Measurements from ENCODE around the gene DPP9.
"Not testable (repeated sequence)": the region's sequence is repeated elsewhere in the genome, so short reads cannot be mapped to it uniquely, and the experiment has no call there.

The DPP9 gene

DNA sequence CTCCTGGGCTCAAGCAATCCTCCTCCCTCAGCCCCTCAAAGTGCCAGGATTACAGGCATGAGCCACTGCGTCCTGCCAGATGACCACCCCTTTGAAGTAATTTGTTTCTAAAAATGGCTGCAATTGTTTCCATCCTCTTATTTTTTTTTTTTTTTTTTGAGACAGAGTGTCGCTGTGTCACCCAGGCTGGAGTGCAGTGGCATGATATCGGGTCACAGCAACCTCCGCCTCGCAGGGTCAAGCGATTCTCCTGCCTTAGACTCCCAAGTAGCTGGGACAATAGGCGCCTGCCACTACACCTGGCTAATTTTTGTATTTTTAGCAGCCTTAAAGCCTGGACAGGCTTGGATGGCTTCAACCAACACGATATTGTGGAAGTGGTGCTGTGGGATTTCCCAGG lies 22.3 kb upstream of the DPP9 start:
- no peak overlapping the region for H3K27ac ChIP-seq
- H3K36me3 ChIP-seq (ENCODE audit: insufficient read depth, low read length): no peaks in the 10 kb centered on the region
- no peak for TF ChIP-seq POLR2AphosphoS5 (IDR thresholded peaks at IDR 0.05; ENCODE audit: borderline replicate concordance, low read depth, low read length)
- TF ChIP-seq EZH2 (IDR thresholded peaks at IDR 0.05): no peak
- TF ChIP-seq FOXP2 (optimal IDR thresholded peaks at IDR 0.05; ENCODE audit: control extremely low read depth, extremely low read length, insufficient read depth): no peak
- DNase-seq (ENCODE audit: low read depth, low spot score): no peak
- no peak overlapping the region for H3K9ac ChIP-seq (ENCODE audit: insufficient read length)
- H3K9me3 ChIP-seq (ENCODE audit: low read depth, low read length): no peaks in the 10 kb centered on the region
- no peak overlapping the region for H3K4me3 ChIP-seq

DNA sequence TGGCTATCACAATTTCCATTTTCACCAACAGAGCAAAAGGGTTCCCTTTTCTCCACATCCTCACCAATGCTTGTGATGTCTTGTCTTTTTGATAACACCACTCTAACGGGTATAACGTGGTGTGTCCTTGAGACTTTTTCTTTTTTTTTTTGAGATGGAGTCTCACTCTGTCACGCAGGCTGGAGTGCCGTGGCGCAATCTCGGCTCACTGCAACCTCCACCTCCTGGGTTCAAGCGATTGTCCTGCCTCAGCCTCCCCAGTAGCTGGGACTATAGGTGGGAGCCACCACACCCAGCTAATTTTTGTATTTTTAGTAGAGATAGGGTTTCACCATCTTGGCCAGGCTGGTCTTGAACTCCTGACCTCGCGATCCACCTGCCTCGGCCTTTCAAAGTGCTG lies 21.5 kb upstream of the DPP9 start:
- not testable (repeated sequence) for DNase-seq (ENCODE audit: low read depth, low spot score); H3K27ac ChIP-seq; H3K9me3 ChIP-seq (ENCODE audit: low read depth, low read length); H3K9ac ChIP-seq (ENCODE audit: insufficient read length); H3K36me3 ChIP-seq (ENCODE audit: insufficient read depth, low read length); H3K4me3 ChIP-seq

DNA sequence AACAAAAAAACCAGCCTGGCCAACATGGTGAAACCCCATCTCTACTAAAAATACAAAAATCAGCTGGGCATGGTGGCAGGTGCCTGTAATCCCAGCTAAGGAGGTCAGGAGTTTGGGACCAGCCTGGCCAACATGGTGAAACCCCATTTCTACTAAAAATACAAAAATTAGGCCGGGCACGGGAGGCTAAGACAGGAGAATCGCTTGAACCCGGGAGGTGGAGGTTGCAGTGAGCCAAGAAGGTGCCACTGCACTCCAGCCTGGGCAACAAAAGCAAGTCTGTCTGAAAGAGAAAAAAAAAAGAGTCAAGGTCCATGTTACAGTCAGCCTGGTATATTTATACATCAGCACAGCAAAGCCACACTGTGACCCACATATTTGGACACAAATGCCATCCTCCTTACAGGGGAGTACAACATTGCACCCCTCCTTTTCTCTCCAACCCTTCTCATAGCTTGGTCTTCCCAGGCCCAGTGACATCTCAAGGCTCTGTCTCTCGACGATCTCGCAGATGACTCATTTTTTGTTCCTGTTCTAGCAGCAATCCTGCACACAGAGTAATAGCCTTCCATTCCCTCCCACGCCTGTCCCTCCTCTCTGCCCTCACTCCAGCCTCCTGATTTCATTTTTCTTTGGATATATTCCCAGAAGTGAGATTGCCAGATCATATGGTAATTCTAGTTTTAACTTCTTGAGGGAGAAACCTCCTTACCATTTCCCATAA lies 21.0 kb upstream of the DPP9 start:
- no peak for DNase-seq (ENCODE audit: low read depth, low spot score)
- TF ChIP-seq EZH2 (IDR thresholded peaks at IDR 0.05) (no peak), FOXP2 (optimal IDR thresholded peaks at IDR 0.05; ENCODE audit: control extremely low read depth, extremely low read length, insufficient read depth) (no peak), POLR2AphosphoS5 (IDR thresholded peaks at IDR 0.05; ENCODE audit: borderline replicate concordance, low read depth, low read length) (no peak)
- Histone ChIP-seq H3K36me3 (ENCODE audit: insufficient read depth, low read length) (no peaks in the 10 kb centered on the region), H3K27ac (no peak overlapping the region), H3K4me3 (no peak overlapping the region), H3K9me3 (ENCODE audit: low read depth, low read length) (no peaks in the 10 kb centered on the region), H3K9ac (ENCODE audit: insufficient read length) (no peak overlapping the region)

DNA sequence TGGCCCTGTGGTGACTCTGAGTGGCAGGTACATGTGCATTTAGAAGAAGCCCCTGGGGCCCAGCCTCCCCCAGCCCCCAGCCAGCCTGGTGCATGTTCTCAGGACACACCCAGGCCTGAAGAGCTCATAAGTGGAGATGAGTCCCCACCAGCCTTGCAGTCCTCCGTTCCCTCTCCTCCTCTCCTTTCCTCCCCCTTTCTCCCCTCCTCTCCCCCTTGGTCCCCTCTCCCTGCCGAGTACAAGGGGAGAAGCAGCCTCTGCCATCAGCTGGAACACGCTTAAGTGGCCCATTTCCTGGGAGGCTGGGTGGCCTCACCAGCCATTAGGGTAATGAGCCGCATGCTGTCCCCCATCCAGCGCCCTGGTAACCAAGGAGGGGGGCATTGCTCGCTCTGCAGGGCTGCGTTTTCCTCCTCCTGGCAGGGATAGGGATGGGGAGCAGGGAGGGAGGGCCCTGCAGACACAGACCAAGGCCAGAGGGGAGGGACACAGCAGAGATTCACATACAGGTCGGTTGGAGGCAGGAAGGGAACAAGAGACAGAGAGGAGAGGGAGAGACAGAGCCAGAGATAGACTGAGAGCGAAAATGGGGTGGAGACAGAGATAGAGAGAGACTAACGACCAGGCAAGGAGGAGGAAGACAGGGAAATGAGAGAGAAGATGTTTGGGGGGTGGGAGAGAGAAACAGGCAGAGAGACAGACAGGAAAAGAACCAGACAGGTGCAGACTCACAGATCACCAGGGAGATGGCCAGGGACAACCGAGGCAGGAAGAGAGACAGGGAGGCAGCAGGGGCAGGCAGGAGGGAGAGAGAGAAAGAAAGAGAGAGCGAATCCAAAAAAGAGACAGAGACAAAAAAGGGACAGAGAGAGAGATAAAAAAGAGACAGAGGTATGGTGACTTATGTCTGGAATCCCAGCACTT lies 19.3 kb upstream of the DPP9 start:
- Histone ChIP-seq H3K4me3 (no peak overlapping the region), H3K27ac (no peak overlapping the region), H3K9ac (ENCODE audit: insufficient read length) (no peak overlapping the region), H3K9me3 (ENCODE audit: low read depth, low read length) (no peaks in the 10 kb centered on the region), H3K36me3 (ENCODE audit: insufficient read depth, low read length) (no peaks in the 10 kb centered on the region)
- DNase-seq (ENCODE audit: low read depth, low spot score): no peak
- no peak for TF ChIP-seq FOXP2 (optimal IDR thresholded peaks at IDR 0.05; ENCODE audit: control extremely low read depth, extremely low read length, insufficient read depth)
- no peak for TF ChIP-seq EZH2 (IDR thresholded peaks at IDR 0.05)
- no peak for TF ChIP-seq POLR2AphosphoS5 (IDR thresholded peaks at IDR 0.05; ENCODE audit: borderline replicate concordance, low read depth, low read length)

DNA sequence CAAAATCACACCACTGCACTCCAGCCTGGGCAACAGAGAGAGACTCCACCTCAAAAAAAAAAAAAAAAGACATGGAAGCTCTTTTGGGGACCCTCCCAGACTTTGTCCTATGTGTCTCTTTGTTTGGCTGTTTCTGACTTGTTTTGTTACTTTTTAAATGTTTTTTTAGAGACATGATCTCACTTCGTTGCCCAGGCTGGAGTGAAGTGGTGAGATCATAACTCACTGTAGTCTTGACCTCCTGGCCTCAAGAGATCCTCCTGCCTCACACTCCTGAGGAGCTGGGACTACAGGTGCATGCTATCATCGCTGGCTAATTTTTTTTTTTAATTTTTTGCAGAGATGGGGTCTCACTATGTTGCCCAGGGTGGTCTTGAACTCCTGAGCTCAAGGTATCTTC lies 16.4 kb upstream of the DPP9 start:
- Histone ChIP-seq H3K4me3 (no peak overlapping the region), H3K36me3 (ENCODE audit: insufficient read depth, low read length) (no peaks in the 10 kb centered on the region), H3K9me3 (ENCODE audit: low read depth, low read length) (no peaks in the 10 kb centered on the region), H3K9ac (ENCODE audit: insufficient read length) (no peak overlapping the region), H3K27ac (no peak overlapping the region)
- no peak for TF ChIP-seq FOXP2 (optimal IDR thresholded peaks at IDR 0.05; ENCODE audit: control extremely low read depth, extremely low read length, insufficient read depth)
- no peak for TF ChIP-seq POLR2AphosphoS5 (IDR thresholded peaks at IDR 0.05; ENCODE audit: borderline replicate concordance, low read depth, low read length)
- no peak for TF ChIP-seq EZH2 (IDR thresholded peaks at IDR 0.05)
- no peak for DNase-seq (ENCODE audit: low read depth, low spot score)

DNA sequence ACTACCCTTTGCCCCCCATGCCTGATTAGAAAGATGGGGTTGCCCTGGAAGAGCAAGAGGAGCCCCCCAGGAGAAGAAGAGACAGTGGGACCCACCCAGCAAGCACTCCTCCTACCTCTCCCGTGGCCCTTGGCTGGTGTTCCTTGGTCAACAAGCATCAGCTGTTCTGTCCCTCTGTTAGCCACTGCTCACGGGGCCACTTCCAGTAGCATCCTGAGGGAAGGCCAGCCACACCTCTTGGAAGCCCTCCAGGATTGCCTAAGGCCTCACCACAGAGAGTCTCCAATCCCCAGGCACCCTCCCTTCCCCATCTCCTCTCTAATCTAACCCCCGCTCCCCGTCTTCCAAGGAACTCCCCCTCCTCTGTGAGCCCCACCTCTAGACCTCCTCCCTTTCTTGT lies 15.1 kb upstream of the DPP9 start:
- Histone ChIP-seq H3K4me3 (no peak overlapping the region), H3K27ac (no peak overlapping the region), H3K36me3 (ENCODE audit: insufficient read depth, low read length) (no peaks in the 10 kb centered on the region), H3K9me3 (ENCODE audit: low read depth, low read length) (no peaks in the 10 kb centered on the region), H3K9ac (ENCODE audit: insufficient read length) (no peak overlapping the region)
- TF ChIP-seq POLR2AphosphoS5 (IDR thresholded peaks at IDR 0.05; ENCODE audit: borderline replicate concordance, low read depth, low read length): no peak
- no peak for TF ChIP-seq EZH2 (IDR thresholded peaks at IDR 0.05)
- no peak for TF ChIP-seq FOXP2 (optimal IDR thresholded peaks at IDR 0.05; ENCODE audit: control extremely low read depth, extremely low read length, insufficient read depth)
- no peak for DNase-seq (ENCODE audit: low read depth, low spot score)

DNA sequence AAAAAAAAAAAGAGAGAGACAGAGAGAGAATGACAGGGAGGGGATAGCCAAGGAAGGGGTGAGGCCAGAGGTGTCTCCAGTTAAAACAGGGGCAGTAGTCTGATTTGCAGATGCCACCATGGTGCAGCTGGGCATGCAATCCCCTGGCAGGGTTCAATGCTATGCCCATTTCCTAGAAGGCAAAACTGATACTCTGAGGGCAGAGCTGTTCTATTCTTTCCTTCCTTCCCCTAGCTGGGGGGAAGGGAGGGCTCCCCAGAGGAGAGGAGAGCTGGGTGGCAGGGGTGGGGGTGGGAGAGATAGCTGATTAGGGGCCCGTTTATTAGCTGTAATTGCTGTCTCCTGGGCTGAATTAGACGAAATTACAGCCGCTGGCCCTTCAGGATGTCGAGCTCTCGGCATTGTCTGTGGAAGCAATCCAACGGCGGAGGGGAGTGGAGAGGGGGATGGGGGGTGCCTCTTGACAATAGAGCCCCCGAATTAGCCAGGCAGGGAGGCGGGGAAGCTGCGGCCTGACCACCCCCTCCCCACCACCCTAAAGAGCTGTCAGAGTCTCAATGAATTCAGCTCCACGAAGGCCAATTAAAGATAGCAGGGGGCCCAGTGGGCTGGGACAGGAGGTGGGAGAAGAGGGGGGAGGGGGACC lies 14.4 kb upstream of the DPP9 start:
- Histone ChIP-seq H3K4me3 (no peak overlapping the region), H3K9me3 (ENCODE audit: low read depth, low read length) (no peaks in the 10 kb centered on the region), H3K36me3 (ENCODE audit: insufficient read depth, low read length) (no peaks in the 10 kb centered on the region), H3K9ac (ENCODE audit: insufficient read length) (no peak overlapping the region), H3K27ac (no peak overlapping the region)
- TF ChIP-seq EZH2 (IDR thresholded peaks at IDR 0.05): no peak
- no peak for TF ChIP-seq FOXP2 (optimal IDR thresholded peaks at IDR 0.05; ENCODE audit: control extremely low read depth, extremely low read length, insufficient read depth)
- no peak for TF ChIP-seq POLR2AphosphoS5 (IDR thresholded peaks at IDR 0.05; ENCODE audit: borderline replicate concordance, low read depth, low read length)
- no peak for DNase-seq (ENCODE audit: low read depth, low spot score)

DNA sequence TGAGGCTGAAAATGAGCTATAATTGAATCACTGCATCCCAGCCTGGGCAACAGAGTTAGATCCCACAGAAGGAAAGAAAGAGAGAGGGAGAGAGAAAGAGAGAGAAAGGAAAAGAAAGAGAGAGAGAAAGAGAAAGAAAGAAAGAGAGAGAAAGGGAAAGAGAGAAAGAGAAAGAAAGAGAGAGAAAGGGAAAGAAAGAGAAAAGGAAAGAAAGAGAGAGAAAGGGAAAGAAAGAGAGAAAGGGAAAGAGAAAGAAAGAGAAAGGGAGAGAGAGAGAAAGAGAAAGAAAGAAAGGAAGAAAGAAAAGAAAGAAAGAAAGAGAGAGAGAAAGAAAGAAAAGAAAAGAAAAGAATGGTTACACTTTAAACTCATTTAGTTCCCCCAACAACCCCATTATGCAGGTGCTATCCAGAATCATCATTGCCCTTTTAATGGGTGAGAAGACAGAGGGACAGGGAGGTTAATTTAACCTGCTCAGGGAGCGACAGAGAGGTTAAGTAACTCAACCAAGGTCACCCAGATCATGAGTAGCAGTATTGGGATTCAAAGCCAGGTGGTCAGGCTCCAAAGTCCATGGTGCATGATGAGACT lies 10.2 kb upstream of the DPP9 start:
- H3K36me3 ChIP-seq (ENCODE audit: insufficient read depth, low read length): no peaks in the 10 kb centered on the region
- no peak overlapping the region for H3K27ac ChIP-seq
- H3K9me3 ChIP-seq (ENCODE audit: low read depth, low read length): no peaks in the 10 kb centered on the region
- no peak for DNase-seq (ENCODE audit: low read depth, low spot score)
- no peak overlapping the region for H3K9ac ChIP-seq (ENCODE audit: insufficient read length)
- TF ChIP-seq POLR2AphosphoS5 (IDR thresholded peaks at IDR 0.05; ENCODE audit: borderline replicate concordance, low read depth, low read length) (no peak), FOXP2 (optimal IDR thresholded peaks at IDR 0.05; ENCODE audit: control extremely low read depth, extremely low read length, insufficient read depth) (no peak)
- no peak overlapping the region for H3K4me3 ChIP-seq

All from SK-N-MC (cell line).